HG03354 (cell line): ENCODE measurements around the gene PRAC1.

Experiments used
- ATAC-seq: cut with Tn5 transposase; IDR thresholded peaks from one replicate; pipeline ENCODE4 v1.9.1; 2021; ENCODE audit warnings: mild to moderate bottlenecking; ENCODE audit not compliant: unreplicated experiment, poor library complexity, severe bottlenecking

PRAC1 gene

DNA sequence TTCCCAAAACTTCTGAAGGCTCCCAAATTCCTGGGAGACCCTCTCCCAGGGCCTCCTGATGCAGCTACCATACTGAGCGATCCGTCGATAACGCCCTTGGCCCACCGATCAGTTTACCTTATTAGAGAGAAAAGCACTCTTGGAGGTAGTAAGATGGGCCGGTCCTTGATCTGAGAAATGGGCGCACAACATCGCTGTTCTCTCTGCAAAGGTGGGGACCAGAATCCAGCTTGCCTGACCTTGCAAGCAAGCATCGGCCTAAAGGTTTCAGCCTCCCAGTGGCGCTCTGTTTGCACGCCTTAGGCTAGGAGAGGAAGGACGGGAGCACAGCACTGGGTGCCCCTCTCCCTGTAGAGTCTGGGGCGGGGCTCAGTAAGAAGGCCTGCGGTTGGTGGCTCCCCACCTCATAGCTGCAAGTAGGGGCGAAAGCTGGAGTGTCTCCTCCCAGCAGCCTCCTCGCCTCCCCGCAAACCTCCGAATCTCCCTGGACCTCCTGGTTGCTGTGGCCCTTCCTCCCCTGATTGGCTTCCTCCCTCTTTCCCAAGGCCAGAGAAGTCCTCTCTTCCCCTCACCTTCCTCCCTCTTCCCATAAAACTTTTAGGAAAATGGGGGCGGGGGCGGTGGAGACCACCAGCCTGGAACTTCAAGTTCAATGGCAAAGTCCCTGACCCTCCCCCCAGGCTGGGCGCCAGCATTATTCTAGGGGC lies at the start of gene PRAC1:
PRAC1 (minus strand) TSS at position 318 of the 707 bp plus-strand sequence; CDS start at position 192, 126 bp downstream.
- no peak for ATAC-seq

DNA sequence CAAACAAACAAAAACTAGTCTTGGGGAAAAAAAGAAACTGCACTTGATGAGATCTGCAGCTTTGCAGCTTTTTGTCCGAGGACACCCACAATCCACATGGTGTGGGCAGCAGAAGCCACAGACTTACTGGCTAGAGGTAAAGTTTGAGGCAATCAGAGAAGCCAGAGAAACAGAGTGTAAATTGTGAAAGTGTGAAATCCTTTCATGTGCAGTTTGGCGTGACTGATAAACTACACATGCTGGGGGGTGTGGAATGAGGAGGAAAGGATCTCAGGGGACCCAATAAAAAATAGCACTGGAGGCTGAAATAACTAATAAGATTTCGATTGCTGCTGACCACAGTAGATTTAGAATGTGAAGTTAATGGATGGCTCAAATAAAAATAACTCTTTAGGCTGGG lies 48.6 kb upstream of the PRAC1 start:
- ATAC-seq = no peak

DNA sequence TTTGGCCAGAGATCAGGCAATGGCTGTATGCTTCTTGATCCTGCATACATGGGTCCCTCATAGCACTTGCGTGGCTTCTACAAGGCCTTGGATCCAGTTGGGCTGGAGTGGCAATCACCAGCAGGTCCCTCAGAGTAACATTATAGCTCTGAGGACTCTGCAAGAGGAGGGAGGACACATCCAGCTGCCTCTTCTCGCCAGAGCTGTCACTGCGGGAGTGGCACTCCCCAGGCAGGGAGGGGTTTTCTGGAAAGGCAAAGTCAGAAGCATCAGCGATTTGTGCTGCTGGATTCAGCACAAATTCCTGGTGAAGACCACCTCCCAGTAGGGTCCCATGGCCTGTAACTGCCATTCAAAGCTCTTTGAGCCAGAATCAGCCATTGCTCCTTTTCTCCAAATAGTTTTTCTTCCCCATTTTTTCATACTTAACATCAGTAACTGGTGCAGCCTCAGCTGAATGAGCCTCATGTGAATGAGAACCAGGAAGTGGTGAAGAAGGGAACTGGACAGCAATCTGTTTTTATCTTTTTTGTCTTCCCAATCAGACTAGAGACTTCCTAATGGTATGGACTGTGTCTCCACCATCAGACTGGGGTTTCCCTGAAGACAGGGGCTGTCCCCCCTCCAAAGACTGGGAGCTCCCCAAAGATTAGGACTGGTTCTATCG lies 46.8 kb upstream of the PRAC1 start:
- ATAC-seq = no peak

DNA sequence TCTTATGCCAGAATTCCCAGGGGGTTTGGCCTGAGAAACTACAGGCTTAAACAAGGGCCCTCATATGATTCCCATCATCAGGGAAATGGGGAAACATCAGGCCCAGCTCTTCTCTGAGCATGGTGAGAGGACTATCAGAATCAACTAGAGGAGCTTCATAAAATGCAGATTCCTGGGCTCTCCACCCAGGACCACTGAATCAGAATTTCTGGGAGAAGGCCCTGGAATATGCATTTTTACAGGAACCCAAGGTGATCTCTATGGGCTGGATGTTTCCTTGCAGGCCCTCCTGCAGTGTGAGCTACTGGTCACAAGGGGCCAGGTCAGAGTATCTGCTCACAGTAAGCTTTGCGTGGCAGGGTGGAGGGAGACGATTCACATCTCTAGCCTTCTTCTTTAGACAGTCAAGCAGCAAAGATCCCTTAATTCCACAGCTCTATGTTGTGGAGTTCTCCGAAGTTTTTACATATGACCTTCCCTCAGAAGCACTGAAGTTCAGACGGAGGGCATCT lies 45.0 kb upstream of the PRAC1 start:
- no peak for ATAC-seq

DNA sequence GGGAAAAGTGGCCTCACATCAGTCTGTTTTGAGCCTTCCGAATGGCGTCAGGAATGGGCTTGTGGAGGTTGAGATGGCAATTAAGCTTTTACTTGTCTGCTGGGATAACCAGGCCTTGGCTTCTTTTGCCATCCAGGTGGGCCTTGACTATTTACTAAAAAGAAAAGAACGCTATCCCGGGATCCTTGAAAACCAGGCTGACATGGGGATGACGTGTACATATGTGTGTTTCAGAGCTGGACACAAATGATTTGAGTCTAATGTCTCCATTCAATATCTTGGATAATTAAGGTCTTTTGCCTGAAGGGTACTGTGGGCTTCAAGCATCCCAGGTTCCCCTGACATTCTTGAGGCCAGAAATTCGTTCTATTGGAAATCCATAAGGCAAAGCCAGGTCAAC lies 38.8 kb upstream of the PRAC1 start:
- ATAC-seq = no peak

DNA sequence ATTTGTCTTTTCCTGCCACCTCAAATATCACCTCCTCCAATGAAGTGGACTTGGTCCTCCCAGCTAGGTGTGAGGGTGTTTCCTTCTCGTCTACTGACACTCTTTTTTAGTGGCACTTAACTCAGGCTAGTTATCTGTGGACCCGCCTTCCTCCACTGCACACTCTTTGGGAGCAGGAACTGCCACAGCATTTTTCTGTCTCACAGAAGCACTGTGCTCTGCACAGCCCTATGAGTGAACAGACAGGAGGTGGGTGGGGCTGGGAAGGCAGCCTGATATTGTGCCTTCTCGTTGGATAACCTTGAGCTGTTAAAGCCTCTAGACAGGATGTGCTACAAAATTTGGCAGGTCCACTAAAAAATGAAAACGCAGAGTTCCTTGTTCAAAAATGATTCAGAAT lies 38.1 kb upstream of the PRAC1 start:
- no peak for ATAC-seq

DNA sequence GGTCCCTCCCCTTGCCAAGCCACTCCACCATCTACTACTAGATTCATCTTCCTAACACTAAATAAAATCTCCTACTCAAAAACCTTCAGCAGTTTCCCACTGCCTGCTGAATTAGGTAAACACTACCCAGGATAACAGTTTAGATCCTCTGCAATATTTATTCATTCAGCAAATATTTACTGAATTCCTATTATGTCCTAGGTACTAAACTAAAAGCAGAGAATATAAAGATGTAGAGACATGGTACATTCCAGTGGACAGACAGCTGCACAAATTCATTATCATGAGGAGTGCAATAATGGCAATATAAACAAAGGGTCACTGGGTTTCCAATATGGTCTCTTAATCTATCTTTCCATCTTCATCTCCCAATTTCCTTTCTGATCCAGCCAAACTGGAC lies 37.0 kb upstream of the PRAC1 start:
- no peak for ATAC-seq

DNA sequence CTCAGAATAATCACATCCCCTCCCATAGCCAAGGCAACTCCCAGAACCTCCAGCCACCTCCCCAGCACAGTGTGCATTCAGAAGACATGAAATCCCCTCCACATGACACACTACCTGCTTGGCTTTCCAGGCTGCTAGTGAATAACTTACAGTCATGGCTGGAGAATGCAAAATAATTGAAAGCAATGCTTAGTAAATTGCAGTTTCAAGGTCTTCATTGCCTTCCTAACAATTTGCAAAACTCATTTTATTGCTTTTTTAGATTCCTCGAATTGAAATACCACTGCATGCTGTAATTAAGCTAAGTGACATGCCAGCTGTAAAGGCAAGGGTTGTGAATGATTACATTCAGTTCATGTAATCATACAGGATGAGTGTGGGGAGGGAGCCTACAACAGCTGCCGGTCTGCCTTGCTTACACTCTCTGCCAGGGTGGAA lies 35.2 kb upstream of the PRAC1 start:
- no peak for ATAC-seq

DNA sequence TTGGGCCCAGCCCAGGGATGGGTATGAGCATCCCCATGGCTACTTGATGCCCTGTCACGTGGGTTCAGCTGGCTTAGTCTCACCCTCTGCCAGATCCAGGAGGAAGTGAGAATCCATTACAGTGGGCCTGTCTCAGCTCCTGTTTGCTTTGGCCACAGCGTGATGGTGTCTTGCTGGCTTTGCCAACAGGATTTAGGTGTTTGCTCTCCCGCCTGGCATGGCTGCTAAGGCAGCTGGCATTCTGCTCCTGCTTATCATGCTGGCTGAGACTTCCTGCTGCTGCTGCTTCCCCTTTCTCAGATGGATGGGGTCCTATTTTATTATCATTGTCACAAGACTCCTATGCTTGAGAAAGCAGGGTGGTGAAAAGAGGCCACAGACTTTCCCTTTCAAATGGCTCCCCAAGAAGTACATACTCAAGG lies 34.5 kb upstream of the PRAC1 start:
- no peak for ATAC-seq

DNA sequence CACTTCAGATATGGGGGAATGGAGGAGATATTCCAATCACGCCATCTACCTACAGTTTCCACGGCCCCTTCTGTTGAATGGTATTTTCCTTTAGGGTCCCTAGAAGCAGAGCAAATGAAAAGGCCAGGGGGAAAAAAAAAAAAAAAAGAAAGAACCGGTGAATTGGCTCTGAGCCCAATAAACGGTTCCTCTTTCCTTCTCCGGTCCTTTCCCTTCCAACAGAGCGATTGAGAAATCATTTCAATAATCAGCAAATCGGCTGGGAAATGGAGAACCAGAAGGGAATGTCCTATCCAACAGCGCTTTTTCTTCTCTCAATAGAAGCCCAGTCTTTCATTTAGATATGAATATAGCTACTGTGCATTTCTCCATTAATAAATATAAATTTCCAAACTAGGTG lies 33.0 kb upstream of the PRAC1 start:
- ATAC-seq = no peak

DNA sequence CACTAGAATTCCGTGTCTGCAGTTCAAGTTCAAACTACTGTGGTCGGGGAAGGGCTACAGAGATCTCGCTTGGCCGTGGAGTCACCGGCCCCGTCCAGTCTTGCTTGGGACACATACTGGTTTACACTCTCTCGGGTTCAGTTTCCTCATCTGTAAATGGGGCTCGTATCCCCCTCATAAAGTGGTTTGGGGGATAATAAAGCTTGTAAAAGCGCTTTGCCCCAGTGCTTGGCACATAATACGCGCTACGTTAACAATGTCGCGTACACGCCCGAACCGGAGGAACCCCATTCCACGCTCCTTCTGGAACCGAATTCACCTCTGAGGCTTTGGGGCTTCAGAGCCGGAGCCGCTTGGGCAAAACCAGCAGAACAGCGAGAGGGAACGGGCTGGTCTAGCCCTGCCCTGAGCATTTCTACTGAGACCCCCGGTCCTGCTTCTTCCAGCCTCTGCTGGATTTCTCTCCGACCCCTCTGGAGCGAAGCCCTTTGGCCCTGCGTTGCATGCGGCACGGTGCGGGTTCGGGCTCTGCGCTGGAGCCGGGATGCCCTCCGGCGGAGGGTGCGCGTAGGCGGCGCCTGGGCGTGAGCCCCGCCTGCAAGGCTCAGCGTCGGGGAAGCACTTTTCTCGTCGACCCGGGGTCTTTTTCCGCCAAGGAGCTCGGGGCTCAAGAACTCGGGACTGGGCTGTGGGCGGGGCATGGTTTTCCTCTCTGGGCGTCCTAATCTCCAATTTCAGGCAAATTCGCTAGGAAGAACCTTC lies 32.4 kb upstream of the PRAC1 start:
- ATAC-seq = no peak

DNA sequence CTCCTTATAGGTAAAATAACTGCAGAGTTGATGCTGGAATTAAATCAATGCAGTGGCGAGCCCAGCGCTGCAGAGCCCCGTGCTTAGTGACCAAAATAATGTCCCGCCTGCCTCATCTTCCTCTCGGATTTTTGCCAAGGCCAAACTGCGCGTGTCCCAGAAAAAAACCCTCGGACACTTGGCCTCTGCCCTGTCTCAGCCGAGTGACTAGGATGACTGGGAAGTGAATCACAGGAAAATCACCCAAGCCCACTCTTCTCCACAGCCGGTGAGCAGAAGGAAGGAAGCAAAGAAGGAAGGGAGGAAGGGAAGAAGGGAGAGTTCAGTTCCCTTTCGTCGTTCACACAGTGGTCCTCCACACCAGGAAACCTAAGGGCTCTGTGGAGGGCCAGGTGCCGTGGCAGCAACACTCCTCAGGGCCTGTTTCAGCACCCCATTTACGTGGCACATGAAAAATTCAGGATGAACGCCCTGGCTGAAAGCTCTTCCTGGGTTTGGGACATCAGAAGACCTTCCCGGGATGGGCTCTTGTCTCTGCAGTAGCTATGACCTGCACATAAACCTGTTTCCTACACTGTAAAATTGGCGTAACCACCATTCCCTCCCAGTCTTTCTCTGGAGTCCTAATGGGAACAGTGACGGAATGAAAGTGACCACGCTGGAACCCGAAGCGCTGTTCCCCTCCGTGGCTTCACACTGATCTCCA lies 31.6 kb upstream of the PRAC1 start:
- ATAC-seq = no peak

DNA sequence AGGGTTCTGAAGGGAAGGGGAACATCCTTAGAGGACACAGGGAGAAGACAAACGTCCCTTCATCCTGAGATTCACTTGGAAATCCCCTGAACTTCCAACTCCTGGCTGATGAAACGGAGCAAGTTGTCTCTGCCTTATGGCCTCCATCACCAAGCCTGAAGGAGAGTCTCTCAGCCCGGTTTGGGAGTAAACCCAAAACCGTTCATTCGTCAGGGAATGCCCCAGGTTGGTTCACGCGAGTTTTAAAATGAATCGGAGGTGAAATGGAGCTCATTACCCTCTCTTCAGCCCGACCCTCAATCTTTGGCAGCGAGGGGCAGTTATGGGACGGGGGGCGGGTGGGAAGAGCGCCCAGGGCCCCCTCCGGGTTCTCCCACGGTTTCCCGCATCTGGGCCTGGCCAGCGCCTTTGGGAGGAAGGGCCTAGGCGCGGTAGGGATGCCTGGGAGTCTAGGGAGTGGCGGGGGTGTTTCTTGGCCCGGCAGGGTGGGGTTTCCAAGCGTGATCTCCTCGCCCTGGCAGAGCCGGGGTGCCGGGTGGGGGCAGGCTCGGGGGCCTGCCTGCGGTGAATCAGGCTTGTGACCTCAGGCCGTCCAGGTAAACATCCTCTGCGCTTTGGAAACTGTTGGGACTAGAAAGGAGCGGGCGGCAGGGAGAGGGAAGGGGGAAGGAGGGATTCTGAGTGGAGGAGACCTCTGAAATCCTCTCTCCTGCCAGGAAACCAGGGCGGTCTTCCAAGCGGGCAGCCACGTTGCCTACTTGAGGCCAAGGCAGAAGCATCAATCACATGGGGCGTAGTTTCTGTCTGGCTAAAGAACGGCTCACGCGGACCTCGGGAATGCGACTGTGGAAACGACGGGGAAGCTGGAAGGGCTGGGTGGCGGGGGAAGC lies 30.3 kb upstream of the PRAC1 start:
- ATAC-seq = no peak

DNA sequence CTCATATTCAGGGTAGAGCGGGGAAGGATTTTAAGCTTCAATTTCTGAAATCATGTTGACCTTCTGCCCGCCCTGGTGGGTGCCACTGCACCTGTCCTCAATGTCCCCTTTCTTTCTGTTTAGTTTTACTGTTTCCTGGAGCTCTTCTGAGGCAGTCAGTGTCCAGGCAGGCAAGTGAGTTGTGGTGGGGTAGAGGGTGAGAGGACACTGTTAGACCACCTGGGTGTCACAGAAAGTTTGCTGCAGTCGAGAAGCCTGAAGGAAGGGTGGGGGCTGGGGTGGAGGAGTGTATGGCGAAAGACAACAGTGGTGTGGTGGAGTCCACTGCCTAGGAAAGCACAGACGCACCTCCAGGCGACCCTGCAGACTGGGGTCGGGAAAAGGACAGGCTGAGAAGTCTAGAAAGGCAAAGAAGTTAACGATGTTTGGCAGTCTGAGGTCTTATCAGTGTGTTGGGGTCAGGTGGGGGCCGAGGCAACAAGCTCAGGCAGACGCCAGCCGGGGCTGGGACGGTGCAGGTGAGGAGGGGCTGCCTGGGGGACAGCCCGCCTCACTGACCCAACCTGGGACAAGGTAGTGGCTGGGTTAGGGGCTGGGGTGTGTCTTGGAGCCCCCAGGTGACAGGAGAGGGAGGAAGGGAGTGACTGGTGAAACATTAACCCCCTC lies 29.5 kb upstream of the PRAC1 start:
- ATAC-seq = no peak

DNA sequence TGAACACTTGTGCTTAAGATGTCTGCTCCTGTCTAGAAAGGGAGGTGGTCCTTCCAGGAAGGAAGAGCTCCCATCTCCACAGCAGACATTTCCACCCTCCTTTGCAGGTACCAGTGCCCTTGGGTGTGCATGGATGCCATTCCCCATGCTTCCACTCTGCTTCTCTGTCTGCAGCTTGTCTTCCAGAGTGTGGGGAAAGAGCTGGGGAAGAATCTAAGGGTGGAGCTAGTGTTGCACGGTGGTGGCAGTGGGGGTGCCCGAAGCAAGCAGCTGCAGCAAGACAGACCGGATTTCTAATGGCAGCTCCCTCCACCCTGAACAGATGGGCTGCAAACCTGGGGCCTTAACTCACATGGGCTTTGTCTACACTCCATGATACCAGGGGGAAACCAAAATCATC lies 28.9 kb upstream of the PRAC1 start:
- ATAC-seq = no peak

DNA sequence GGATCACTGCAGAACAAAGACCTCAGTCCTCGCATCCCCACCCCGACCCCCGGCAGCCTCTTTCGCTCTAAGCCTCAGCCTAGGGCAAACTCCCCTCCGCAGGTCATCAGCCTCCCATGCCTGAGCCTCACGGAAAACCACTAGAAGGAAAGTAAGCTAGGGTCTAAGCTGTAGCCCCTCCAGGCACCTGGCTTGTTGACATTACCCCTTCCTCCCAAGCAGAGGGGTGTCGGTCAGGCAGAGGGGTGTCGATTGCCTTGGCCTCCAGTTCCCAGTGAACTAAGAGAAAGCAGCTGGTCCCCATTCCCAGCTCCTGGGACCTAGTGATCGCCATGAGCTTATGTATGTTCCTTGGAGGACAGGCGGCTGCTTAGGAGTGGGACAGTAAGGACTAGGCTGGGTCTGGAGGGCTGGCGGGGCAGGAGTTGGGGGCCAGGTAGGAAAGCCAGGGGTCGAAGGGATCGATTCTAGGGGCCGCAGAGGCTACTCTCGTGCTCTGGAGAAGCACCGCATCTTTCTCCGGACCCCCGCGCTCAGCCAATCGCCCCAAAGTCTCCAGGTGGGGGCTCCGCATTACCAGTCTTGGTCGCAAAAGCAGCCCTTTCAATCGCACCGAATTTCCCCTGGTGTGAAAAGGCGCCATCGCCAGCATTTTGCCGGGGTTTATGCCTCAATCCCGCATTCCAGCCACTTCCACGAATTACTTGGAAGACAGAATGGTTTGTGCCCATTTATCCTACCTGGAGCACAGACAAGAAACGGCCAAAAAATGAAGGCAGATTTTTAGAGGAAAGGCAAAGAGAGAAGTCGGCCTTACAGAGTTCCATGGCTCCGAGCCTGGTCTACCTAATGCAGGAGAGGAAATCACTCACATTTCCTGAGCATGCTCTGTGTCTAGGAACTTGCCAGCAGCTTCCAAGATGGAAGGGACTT lies 27.6 kb upstream of the PRAC1 start:
- no peak for ATAC-seq

DNA sequence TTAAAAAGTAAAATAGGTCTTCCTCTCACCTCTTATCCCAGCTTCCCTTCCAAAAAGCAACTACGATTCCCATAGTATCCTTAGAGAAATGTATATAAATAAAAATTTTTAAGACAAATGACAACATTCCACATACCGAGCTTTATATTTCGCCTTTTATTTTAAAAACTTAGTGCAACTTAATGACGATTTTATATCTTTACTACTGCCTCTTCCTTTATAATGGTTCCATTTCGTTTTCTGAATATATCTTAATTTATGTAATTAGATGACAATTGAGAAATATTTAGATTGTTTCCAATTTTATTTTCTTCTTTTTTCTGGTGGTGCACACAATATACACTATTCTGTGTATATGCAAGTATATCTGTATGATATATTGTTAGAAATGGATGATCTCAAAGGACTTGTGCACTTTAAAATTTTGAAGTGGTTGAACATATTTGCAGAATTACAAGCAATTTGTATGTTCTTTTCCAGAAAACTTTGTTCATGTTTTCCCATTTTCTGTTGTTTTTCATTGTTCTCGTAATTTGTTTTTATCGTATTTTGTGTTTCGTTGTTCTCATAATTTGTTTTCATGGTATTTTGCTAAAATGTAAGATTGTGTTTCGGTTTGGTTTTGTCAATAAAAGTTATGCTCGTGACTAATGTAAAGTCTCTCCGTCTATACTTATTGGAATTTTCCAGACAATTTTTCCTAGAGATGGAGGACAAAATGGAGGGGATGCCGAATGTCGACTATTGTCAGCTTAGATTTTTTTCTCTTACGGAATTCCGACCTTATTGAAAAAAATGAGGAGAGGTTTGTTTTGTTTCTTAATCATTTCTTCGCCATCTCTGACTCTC lies 26.6 kb upstream of the PRAC1 start:
- ATAC-seq = no peak
